Eye (tissue), 1 donor: ENCODE measurements around the gene CDC20B.
"Not testable (repeated sequence)": the region's sequence is repeated elsewhere in the genome, so short reads cannot be mapped to it uniquely, and the experiment has no call there.

Experiments
- DNase-seq: peaks from one replicate; pipeline ENCODE4 v3.0.0-alpha.2; 2015

CDC20B gene

GRCh38 chr5:55101556-55102276, 71.3 kb downstream of the CDC20B start:
- DNase-seq: no peak

GRCh38 chr5:55101148-55101547, 71.8 kb downstream of the CDC20B start:
- DNase-seq: not testable (repeated sequence)

GRCh38 chr5:55096861-55097260, 76.1 kb downstream of the CDC20B start:
- DNase-seq: no peak

GRCh38 chr5:55096182-55096581, 76.8 kb downstream of the CDC20B start:
- no peak for DNase-seq

- not testable (repeated sequence) for DNase-seq
These were observed 82.0 kb downstream of the CDC20B start for GRCh38 chr5:55091011-55091410.

DNA sequence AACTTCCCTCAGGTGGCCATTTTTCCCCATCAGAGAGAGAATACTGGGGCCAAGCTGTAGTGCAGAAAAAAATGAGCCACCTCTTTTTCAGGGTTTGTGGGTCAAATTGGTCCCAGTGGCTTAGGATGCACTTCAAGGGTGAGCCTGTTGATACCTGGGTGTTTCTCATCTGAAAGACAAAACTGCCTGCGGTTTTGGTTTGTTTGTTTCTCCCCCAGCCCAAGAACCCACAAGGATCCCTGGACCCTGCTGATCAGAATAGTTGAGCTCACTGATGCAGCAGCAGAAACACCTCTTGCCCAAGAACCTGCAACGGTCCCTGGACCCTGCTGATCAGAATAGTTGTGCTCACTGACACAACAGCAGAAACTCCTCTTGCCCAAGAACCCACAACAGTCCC, 83.7 kb downstream of the CDC20B start:
- DNase-seq: not testable (repeated sequence)

GRCh38 chr5:55081541-55081940, 91.4 kb downstream of the CDC20B start:
- DNase-seq: no peak

GRCh38 chr5:55073211-55073610, 99.8 kb downstream of the CDC20B start:
- no peak for DNase-seq

GRCh38 chr5:55072666-55073065, 100.3 kb downstream of the CDC20B start:
- no peak for DNase-seq

GRCh38 chr5:55071413-55071812, 101.6 kb downstream of the CDC20B start:
- no peak for DNase-seq

DNA sequence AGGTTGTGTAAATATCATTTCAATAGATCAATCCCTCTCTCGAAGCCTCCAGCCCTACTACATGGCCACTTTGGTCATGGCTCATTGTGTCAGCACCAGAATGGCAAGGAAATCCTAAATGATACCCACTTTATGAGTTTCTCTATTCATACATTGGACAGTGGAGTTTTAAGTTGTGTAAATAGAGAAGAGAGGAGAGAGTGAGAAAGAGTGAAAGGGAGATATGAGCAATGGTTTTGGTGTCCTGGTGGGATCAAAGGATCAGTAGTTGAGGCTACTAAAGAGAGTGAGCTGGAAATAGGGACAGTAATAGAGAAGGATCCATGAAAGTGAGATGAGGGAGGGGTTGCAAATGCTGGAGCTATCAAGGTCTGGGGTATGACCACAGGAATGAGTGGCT, 102.0 kb downstream of the CDC20B start:
- DNase-seq: no peak

- DNase-seq: no peak
These were observed 106.7 kb downstream of the CDC20B start for GRCh38 chr5:55066277-55066676.

GRCh38 chr5:55064523-55064922, 108.5 kb downstream of the CDC20B start:
- no peak for DNase-seq

DNA sequence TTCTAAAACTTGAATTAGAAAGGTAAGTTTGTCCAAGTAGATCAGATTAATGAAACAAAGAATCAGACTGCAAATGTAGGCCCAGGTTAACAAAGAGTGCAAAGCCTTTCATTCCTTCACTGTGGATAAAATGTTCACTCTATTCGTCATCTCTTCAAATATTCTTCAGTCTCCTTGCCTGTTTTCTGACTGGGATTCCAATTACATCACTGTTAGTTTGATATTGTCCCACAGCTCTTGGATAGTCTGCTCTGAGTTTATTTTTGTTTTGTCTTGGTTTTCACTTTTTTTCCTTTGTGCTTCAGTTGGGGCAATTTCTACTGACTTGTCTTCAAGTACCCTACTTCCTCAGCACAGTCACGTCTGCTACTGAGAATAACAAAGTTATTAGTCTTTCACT, 109.1 kb downstream of the CDC20B start:
- DNase-seq: no peak

- no peak for DNase-seq
These were observed 109.6 kb downstream of the CDC20B start for GRCh38 chr5:55063220-55063863.
